Loucy (cell line): ENCODE results near the gene RIMBP2.

Source experiments
- CTCF ChIP-seq: fragments of 200-600 bp; sonication (generic); conservative IDR thresholded peaks from 2 replicates; pipeline ENCODE4 v1.5.1; 2014; ENCODE audit warnings: mild to moderate bottlenecking, antibody characterized with exemption, low read length
- EZH2phosphoT487 ChIP-seq: fragments of 200-600 bp; IDR thresholded peaks from 2 replicates; pipeline ENCODE4 v1.6.1; 2018; ENCODE audit warnings: antibody characterized with exemption, mild to moderate bottlenecking, moderate library complexity, borderline replicate concordance

- TF ChIP-seq CTCF, result no peak
- TF ChIP-seq EZH2phosphoT487, result no peak
Observed at GRCh38 chr12:130452546-130452945, 263.6 kb downstream of the RIMBP2 start.
